AG10803 (cell line): ENCODE measurements around the gene UIMC1.

Source experiments
- DNase-seq: peaks from one replicate; pipeline ENCODE4 v3.0.0; 2010; ENCODE audit warnings: low read depth
- H3K4me3 ChIP-seq: 2 replicates; pipeline ENCODE4 v1.5.1; 2011; ENCODE audit warnings: mild to moderate bottlenecking, low read length, control low read depth
- CTCF ChIP-seq: conservative IDR thresholded peaks from 2 replicates; pipeline ENCODE4 v1.5.1; 2011; ENCODE audit warnings: mild to moderate bottlenecking, low read length, control low read depth, inconsistent platforms

Gene UIMC1

GRCh38 chr5:176862330-176862995, 144.1 kb downstream of the UIMC1 start:
- H3K4me3 ChIP-seq, result no peak overlapping the region
- no peak for DNase-seq
- TF ChIP-seq CTCF, result no peak

DNA sequence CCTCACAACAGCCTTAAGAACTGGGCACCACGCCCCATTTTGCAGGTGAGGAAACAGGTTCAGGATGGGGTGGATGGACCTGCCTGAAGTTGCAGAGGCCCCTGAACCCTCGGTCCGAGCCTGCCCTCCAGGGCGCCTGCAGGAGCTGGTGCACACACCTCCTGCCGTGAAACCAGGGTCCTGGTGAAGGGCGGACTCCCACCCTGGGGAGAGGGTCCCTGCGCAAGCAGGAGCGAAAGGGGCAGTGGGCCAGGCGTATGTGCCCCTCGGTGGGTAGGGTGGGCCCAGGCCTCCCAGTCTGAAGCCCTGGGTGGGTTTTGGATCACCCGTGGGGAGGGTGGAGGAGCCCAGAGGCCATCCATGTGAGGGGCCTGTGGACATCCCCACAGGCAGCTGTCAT, 145.3 kb downstream of the UIMC1 start:
- no peak for DNase-seq
- no peak overlapping the region for H3K4me3 ChIP-seq
- TF ChIP-seq CTCF, result no peak

- no peak for DNase-seq
- no peak overlapping the region for H3K4me3 ChIP-seq
- no peak for TF ChIP-seq CTCF
These were observed 146.2 kb downstream of the UIMC1 start for GRCh38 chr5:176860381-176860780.

DNA sequence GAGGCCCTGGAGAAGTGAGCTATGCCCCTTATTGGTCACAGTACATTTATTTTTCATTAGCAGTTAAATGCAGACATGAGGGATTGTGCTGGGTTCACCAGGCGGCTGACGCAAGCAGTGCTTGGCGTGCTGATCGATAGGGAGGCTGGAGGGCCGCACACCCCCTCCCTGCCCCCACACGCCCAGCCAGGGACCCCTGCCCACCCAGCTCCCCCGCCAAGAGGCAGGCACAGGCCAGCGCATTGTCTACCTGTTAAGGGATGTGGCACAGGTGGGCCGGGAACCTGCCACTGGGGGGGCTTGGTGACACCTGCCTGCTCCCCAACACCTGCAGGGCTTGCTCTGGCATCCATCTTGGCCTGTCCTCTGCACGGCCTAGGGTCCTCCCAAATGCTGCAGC, 146.7 kb downstream of the UIMC1 start:
- no peak for TF ChIP-seq CTCF
- no peak overlapping the region for H3K4me3 ChIP-seq
- DNase-seq, result no peak

DNA sequence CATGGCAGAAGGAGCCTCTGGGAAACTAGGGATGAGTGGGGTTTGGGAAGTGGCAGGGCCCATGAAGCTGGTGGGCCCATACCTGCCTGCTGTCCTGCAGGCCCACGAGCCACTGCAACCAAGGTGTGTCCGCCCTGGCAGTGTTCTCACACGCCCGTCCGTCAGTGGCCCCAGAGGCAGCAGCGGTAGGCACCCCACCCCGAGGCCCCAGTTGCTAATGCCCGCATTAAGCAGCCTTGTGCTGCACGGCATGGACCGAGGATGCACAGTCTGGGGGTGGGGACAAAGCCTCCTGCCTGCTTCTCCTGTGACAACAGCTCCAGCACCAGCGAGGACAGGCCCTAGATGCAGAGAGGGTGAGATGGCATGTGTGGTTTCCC, 148.7 kb downstream of the UIMC1 start:
- no peak overlapping the region for H3K4me3 ChIP-seq
- DNase-seq, result no peak
- no peak for TF ChIP-seq CTCF

DNA sequence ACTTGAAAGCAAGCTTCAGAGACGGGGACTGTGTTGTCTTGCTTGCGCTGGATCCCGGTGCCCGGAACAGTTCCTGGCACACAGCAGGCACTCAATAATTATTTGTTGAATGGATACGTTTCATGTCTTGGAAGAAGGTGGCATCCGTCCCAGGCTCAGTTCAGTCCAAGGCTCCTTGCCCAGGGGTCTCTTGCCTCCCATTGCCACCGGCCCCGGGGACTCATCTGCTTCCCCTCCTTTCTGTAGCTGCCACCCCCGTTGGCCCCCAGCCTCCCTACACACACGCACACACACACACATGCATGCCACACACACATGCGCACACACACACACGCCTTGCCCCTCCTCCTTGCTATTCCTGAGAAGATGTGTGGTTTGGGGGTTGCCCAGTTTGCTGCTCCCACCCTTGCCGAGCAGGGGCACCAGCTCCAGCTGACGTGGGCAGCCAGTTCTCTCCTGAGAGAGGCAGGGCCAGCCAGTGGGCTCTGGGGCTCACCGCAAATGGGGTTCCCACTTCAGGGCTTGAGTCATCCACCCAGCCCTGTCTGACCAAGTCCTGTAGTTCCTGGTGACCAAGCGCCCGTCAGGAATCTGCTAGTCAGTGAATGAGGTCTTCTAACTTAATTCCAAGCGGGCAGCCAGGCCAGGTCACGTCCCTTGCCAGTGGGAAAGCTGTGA, 149.2 kb downstream of the UIMC1 start:
- DNase-seq, result no peak
- H3K4me3 ChIP-seq, result no peak overlapping the region
- TF ChIP-seq CTCF, result no peak

- TF ChIP-seq CTCF, result no peak
- DNase-seq, result no peak
- no peak overlapping the region for H3K4me3 ChIP-seq
These were observed 149.8 kb downstream of the UIMC1 start for GRCh38 chr5:176856746-176857145.
